Measurements from ENCODE around the gene POU2F1. TPM values are rescaled to one million over a fixed set of nuclear protein-coding genes. Genes with fewer than 3 reads are reported as not detected.

Gene POU2F1
- total RNA-seq, 1 experiment from 2014 or later = 11.6 TPM

- TF ChIP-seq CTCF (IDR thresholded peaks at IDR 0.05; ENCODE audit: unreplicated experiment) = no peak
- no peaks in the 10 kb centered on the region for H3K27me3 Mint-ChIP-seq (ENCODE audit: insufficient read depth, unreplicated experiment)
- no peaks in the 10 kb centered on the region for H3K36me3 Mint-ChIP-seq (ENCODE audit: insufficient read depth, unreplicated experiment)
- DNase-seq (ENCODE audit: unreplicated experiment) = no peak
- POLR2A ChIA-PET = interaction anchor here (1.2 to 1.4 kb wide), 2 partner anchors 11 to 17 kb away, joined by 5 read pairs; no protein-coding TSS in a partner anchor
- intact Hi-C loops (cut with micrococcal nuclease) = no loop called here
- H3K27ac Mint-ChIP-seq (ENCODE audit: low read depth, unreplicated experiment) = no peak overlapping the region
- no peaks in the 10 kb centered on the region for H3K4me1 Mint-ChIP-seq (ENCODE audit: insufficient read depth, unreplicated experiment)
- CTCF ChIA-PET = interaction anchor here (0.6 to 6.6 kb wide), 7 partner anchors 22 to 487 kb away, joined by 3 to 33 read pairs (median 3); no protein-coding TSS in a partner anchor
- no peak overlapping the region for H3K4me3 Mint-ChIP-seq (ENCODE audit: unreplicated experiment)
- no TSS peak for BruUV-seq (replicated peaks)
- H3K9me3 Mint-ChIP-seq (ENCODE audit: unreplicated experiment) = no peaks in the 10 kb centered on the region
Observed at GRCh38 chr1:167465018-167465417, 244.3 kb downstream of the POU2F1 start.

GRCh38 chr1:167465743-167466142, 245.1 kb downstream of the POU2F1 start:
- Mint-ChIP-seq H3K27ac (ENCODE audit: low read depth, unreplicated experiment) (no peak overlapping the region), H3K9me3 (ENCODE audit: unreplicated experiment) (no peaks in the 10 kb centered on the region), H3K36me3 (ENCODE audit: insufficient read depth, unreplicated experiment) (no peaks in the 10 kb centered on the region), H3K27me3 (ENCODE audit: insufficient read depth, unreplicated experiment) (no peaks in the 10 kb centered on the region), H3K4me1 (ENCODE audit: insufficient read depth, unreplicated experiment) (no peaks in the 10 kb centered on the region), H3K4me3 (ENCODE audit: unreplicated experiment) (no peak overlapping the region)
- no TSS peak for BruUV-seq (replicated peaks)
- ChIA-PET POLR2A (interaction anchor here (0.6 to 1.4 kb wide), 3 partner anchors 11 to 637 kb away, joined by 3 to 5 read pairs (median 3); no protein-coding TSS in a partner anchor), CTCF (interaction anchor here (0.5 to 6.6 kb wide), 8 partner anchors 23 to 407 kb away, joined by 3 to 33 read pairs (median 3); no protein-coding TSS in a partner anchor)
- TF ChIP-seq CTCF (IDR thresholded peaks at IDR 0.05; ENCODE audit: unreplicated experiment) = no peak
- DNase-seq (ENCODE audit: unreplicated experiment) = no peak
- intact Hi-C loops (cut with micrococcal nuclease) = no loop called here

GRCh38 chr1:167467126-167467710, 246.5 kb downstream of the POU2F1 start:
- ChIA-PET POLR2A (no interaction called here), CTCF (interaction anchor here (0.6 to 6.6 kb wide), 4 partner anchors 25 to 1543 kb away, joined by 3 to 33 read pairs (median 4); no protein-coding TSS in a partner anchor)
- H3K36me3 Mint-ChIP-seq (ENCODE audit: insufficient read depth, unreplicated experiment) = no peaks in the 10 kb centered on the region
- no peak overlapping the region for H3K27ac Mint-ChIP-seq (ENCODE audit: low read depth, unreplicated experiment)
- no peak for DNase-seq (ENCODE audit: unreplicated experiment)
- no peak overlapping the region for H3K4me3 Mint-ChIP-seq (ENCODE audit: unreplicated experiment)
- no peaks in the 10 kb centered on the region for H3K9me3 Mint-ChIP-seq (ENCODE audit: unreplicated experiment)
- H3K27me3 Mint-ChIP-seq (ENCODE audit: insufficient read depth, unreplicated experiment) = no peaks in the 10 kb centered on the region
- no TSS peak for BruUV-seq (replicated peaks)
- no peak for TF ChIP-seq CTCF (IDR thresholded peaks at IDR 0.05; ENCODE audit: unreplicated experiment)
- intact Hi-C loops (cut with micrococcal nuclease) = no loop called here
- no peaks in the 10 kb centered on the region for H3K4me1 Mint-ChIP-seq (ENCODE audit: insufficient read depth, unreplicated experiment)

- no TSS peak for BruUV-seq (replicated peaks)
- no peaks in the 10 kb centered on the region for H3K27me3 Mint-ChIP-seq (ENCODE audit: insufficient read depth, unreplicated experiment)
- no peak for TF ChIP-seq CTCF (IDR thresholded peaks at IDR 0.05; ENCODE audit: unreplicated experiment)
- intact Hi-C loops (cut with micrococcal nuclease) = no loop called here
- no peaks in the 10 kb centered on the region for H3K9me3 Mint-ChIP-seq (ENCODE audit: unreplicated experiment)
- H3K4me3 Mint-ChIP-seq (ENCODE audit: unreplicated experiment) = no peak overlapping the region
- no peak for DNase-seq (ENCODE audit: unreplicated experiment)
- no peaks in the 10 kb centered on the region for H3K36me3 Mint-ChIP-seq (ENCODE audit: insufficient read depth, unreplicated experiment)
- POLR2A ChIA-PET = no interaction called here
- no peaks in the 10 kb centered on the region for H3K4me1 Mint-ChIP-seq (ENCODE audit: insufficient read depth, unreplicated experiment)
- CTCF ChIA-PET = interaction anchor here (0.6 to 6.6 kb wide), 5 partner anchors 11 to 1543 kb away, joined by 3 to 33 read pairs (median 4); no protein-coding TSS in a partner anchor
- H3K27ac Mint-ChIP-seq (ENCODE audit: low read depth, unreplicated experiment) = no peak overlapping the region
Observed at GRCh38 chr1:167467752-167468151, 247.1 kb downstream of the POU2F1 start.
